Measurements from ENCODE around the gene PTPRT.

The PTPRT gene

GRCh38 chr20:43137160-43137559 lies 52.5 kb downstream of the PTPRT start:
- in situ Hi-C loops (cut with HindIII; ENCODE audit: low sequenced_read_pairs), result no loop called here

GRCh38 chr20:43124241-43124640 lies 65.5 kb downstream of the PTPRT start:
- in situ Hi-C loops (cut with HindIII; ENCODE audit: low sequenced_read_pairs), result no loop called here

GRCh38 chr20:43123180-43123579 lies 66.5 kb downstream of the PTPRT start:
- in situ Hi-C loops (cut with HindIII; ENCODE audit: low sequenced_read_pairs), result no loop called here

GRCh38 chr20:43119720-43120119 lies 70.0 kb downstream of the PTPRT start:
- in situ Hi-C loops (cut with HindIII; ENCODE audit: low sequenced_read_pairs), result no loop called here

GRCh38 chr20:43102394-43102793 lies 87.3 kb downstream of the PTPRT start:
- in situ Hi-C loops (cut with HindIII; ENCODE audit: low sequenced_read_pairs), result no loop called here

GRCh38 chr20:43096931-43097260 lies 92.8 kb downstream of the PTPRT start:
- in situ Hi-C loops (cut with HindIII; ENCODE audit: low sequenced_read_pairs), result no loop called here

- in situ Hi-C loops (cut with HindIII; ENCODE audit: low sequenced_read_pairs), result no loop called here
Observed at GRCh38 chr20:43096126-43096930, 93.4 kb downstream of the PTPRT start.

- in situ Hi-C loops (cut with HindIII; ENCODE audit: low sequenced_read_pairs), result no loop called here
Observed at GRCh38 chr20:43095034-43095433, 94.7 kb downstream of the PTPRT start.

- in situ Hi-C loops (cut with HindIII; ENCODE audit: low sequenced_read_pairs), result no loop called here
Observed at GRCh38 chr20:43092386-43093088, 97.2 kb downstream of the PTPRT start.

GRCh38 chr20:43068482-43068881 lies 121.2 kb downstream of the PTPRT start:
- in situ Hi-C loops (cut with HindIII; ENCODE audit: low sequenced_read_pairs), result no loop called here

GRCh38 chr20:43066125-43066524 lies 123.6 kb downstream of the PTPRT start:
- in situ Hi-C loops (cut with HindIII; ENCODE audit: low sequenced_read_pairs), result no loop called here

GRCh38 chr20:43065299-43065698 lies 124.4 kb downstream of the PTPRT start:
- in situ Hi-C loops (cut with HindIII; ENCODE audit: low sequenced_read_pairs), result no loop called here

- in situ Hi-C loops (cut with HindIII; ENCODE audit: low sequenced_read_pairs), result no loop called here
Observed at GRCh38 chr20:43058077-43058476, 131.6 kb downstream of the PTPRT start.

GRCh38 chr20:43057317-43057716 lies 132.4 kb downstream of the PTPRT start:
- in situ Hi-C loops (cut with HindIII; ENCODE audit: low sequenced_read_pairs), result no loop called here

- in situ Hi-C loops (cut with HindIII; ENCODE audit: low sequenced_read_pairs), result no loop called here
Observed at GRCh38 chr20:43055181-43055884, 134.4 kb downstream of the PTPRT start.

- in situ Hi-C loops (cut with HindIII; ENCODE audit: low sequenced_read_pairs), result no loop called here
Observed at GRCh38 chr20:43052532-43052931, 137.2 kb downstream of the PTPRT start.

GRCh38 chr20:43046966-43047365 lies 142.7 kb downstream of the PTPRT start:
- in situ Hi-C loops (cut with HindIII; ENCODE audit: low sequenced_read_pairs), result no loop called here

- in situ Hi-C loops (cut with HindIII; ENCODE audit: low sequenced_read_pairs), result no loop called here
Observed at GRCh38 chr20:43043887-43044286, 145.8 kb downstream of the PTPRT start.

GRCh38 chr20:43040427-43040826 lies 149.3 kb downstream of the PTPRT start:
- in situ Hi-C loops (cut with HindIII; ENCODE audit: low sequenced_read_pairs), result no loop called here

GRCh38 chr20:43037605-43038309 lies 151.9 kb downstream of the PTPRT start:
- in situ Hi-C loops (cut with HindIII; ENCODE audit: low sequenced_read_pairs), result no loop called here

All from endothelial cell of hepatic sinusoid (primary cell).